Kidney capillary endothelial cell (primary cell): ENCODE data around the gene CREBRF.

ENCODE experiments used
- DNase-seq: peaks from one replicate; pipeline ENCODE4 v3.0.0-alpha.2; 2018; ENCODE audit warnings: low spot score

CREBRF gene

DNA sequence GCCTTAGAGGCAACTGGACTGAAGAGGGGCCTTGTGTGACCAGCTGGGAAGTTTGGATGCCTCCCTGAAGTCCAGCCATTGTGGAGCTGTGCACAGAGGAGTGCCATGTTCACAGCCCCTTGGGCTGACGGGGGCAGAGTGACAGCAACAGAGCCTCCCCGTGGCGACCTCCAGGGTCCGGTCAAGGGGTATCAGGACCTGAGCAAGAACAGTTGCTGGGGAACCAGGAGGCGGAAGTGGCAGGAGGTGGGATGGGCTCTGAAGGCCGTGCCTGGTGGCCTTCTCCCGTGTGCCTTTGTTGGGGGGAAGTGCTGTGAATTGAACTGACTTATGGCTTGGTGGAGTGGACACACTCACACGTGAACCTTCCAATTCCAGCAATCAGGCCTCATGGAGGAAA lies 102.2 kb downstream of the CREBRF start:
- DNase-seq, result no peak

DNA sequence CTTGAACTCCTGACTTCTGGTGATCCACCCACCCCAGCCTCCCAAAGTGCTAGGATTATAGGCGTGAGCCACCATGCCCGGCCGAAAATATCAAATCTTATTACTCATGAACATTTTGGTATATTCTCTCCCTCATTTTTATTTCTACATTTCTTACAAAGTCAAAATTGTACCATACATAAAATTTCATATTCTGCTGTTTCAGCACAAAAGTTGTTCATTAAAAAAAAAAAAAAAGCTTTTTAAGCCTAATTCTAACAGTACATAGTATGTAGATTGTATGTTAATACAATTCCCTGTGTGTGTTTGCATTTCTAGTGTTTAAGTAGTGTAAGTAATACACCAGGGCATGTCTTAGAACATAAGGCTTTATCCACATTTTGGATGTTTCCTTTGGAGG lies 103.1 kb downstream of the CREBRF start:
- no peak for DNase-seq

- DNase-seq, result no peak
These were observed 105.0 kb downstream of the CREBRF start for GRCh38 chr5:173161148-173161547.

- no peak for DNase-seq
These were observed 107.1 kb downstream of the CREBRF start for GRCh38 chr5:173163219-173163618.

DNA sequence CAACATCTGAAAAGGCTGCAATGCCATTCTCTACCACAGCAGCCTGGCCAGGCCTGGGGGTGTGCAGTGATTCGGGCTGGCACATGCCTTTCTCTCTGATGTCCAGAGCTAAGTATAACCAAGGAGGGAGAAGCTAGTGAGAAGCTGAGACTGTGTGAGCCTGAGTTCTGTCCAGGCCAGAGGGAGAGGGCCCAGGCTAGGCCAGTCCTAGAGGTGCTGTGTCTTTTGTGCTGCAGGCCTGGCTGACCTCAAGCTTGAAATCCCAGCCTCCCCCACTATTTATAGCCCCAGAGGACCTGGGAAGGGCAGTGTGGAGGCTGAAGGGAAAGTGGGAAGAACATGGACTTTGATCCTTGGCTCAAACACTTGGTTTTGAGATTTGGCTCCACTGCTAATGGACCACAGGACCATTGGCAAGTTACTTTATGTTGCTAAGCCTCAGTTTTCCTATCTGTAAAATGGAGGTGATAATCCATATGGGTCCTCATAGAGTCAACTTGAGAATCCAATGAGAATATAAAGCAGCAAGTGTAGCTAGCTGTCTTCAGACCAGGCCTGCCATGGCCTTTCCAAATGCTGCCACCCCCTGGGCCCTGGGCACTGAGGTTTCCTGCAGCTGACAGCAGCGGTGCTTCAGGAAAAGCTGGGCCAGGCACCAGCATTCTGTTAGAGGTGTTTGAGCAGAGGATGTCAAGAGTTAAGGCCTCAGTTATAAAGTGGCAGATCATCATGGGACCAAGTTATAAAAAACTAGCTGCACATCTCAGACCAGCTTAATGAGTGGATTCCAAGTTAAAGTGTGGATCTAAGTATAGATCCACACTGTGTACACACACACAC lies 109.2 kb downstream of the CREBRF start:
- DNase-seq, result no peak

GRCh38 chr5:173172166-173172565 lies 116.0 kb downstream of the CREBRF start:
- DNase-seq, result no peak

GRCh38 chr5:173175523-173175922 lies 119.4 kb downstream of the CREBRF start:
- no peak for DNase-seq

DNA sequence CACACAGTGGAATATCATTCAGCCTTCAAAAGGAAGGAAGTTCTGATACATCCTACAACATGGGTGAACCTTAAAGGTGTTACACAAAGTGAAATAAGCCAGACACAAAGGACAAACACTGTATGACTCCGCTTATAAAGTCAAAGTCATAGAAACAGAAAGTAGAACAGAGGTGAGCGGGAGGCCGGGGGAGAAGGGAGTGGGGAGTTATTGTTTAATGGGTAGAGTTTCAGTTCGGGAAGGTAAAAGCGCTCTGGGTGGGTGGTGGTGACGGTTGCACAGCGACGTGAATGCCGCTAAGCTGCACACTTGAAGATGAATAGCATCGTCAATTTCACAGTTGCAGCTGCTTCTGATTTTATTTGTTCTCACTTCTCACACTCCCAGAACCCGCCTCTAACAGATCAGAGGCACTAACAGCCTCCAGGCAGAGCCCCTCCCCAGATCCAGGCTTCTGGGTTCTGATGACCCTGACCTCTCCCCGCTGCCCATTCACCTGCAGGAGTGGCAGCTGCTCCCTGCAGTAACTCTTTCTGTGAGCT lies 122.3 kb downstream of the CREBRF start:
- DNase-seq, result no peak

DNA sequence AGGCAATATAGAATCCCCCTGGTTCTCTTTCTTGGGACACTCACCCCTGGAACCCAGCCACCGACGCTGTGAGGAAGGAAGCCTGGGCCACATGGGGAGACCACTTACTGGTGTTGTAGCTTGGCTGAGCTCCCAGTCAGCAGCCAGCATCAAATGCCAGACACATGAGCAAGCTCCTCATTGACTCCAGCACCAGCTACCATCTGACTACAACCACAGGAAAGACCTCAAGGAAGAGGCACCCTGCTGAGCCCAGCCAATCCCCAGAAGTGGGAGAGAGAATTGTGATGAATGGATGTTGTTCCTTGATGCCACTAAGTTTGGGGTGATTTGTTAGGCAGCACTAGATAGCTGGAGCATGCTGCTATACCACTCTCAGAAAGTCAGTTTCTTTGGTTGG lies 124.2 kb downstream of the CREBRF start:
- no peak for DNase-seq

- DNase-seq, result no peak
These were observed 131.0 kb downstream of the CREBRF start for GRCh38 chr5:173187054-173187743.

- no peak for DNase-seq
These were observed 132.1 kb downstream of the CREBRF start for GRCh38 chr5:173188280-173188679.
